ENCODE measurements around the gene KIAA1671.
"Not testable (repeated sequence)": the region's sequence is repeated elsewhere in the genome, so short reads cannot be mapped to it uniquely, and the experiment has no call there.

Gene KIAA1671

DNA sequence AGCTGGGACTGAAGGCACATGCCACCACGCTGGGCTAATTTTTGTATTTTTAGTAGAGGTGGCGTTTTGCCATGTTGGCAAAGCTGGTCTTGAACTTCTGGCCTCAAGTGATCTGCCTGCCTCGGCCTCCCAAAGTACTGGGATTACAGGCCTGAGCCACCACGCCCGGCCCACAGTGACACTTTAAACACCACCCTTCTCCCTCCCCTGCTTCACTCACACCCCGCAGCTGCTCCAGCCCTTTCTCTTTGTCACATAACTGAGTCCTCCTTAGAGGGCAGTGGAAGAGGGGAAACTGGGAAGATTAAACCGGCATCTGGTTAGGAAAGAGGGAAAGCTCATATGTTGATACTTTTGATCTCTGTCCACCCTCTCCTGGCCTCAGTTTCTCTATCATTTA is 252.0 kb downstream of the KIAA1671 start:
- H3K4me1 ChIP-seq (ENCODE audit: control insufficient read depth, low read depth, low read length); H3K4me2 ChIP-seq (ENCODE audit: low read length); H3K27ac ChIP-seq (ENCODE audit: low read depth, low read length); H3K4me3 ChIP-seq (ENCODE audit: low read length); H3K79me2 ChIP-seq (ENCODE audit: control insufficient read depth, insufficient read depth, low read length); DNase-seq; H3K9ac ChIP-seq (ENCODE audit: low read length); H2BK5ac ChIP-seq (ENCODE audit: low read length); H2BK120ac ChIP-seq (ENCODE audit: low read depth, low read length); H3K56ac ChIP-seq (ENCODE audit: low read length); H3K18ac ChIP-seq (ENCODE audit: low read length); H3K4ac ChIP-seq (ENCODE audit: low read depth, low read length); H2BK15ac ChIP-seq (replicated peaks; ENCODE audit: low read depth); H2AK5ac ChIP-seq (ENCODE audit: low read length); H4K5ac ChIP-seq (ENCODE audit: low read length); H3K27me3 ChIP-seq (ENCODE audit: insufficient read depth, low read length, poor library complexity); H3K79me1 ChIP-seq (ENCODE audit: low read length); H3K23ac ChIP-seq (ENCODE audit: low read length); H4K8ac ChIP-seq (ENCODE audit: low read depth, low read length); H3K36me3 ChIP-seq (ENCODE audit: control insufficient read depth, insufficient read depth, low read length): not testable (repeated sequence)
- no CpG with 5 or more reads among the region's 7 CpGs for WGBS (ENCODE audit: extremely low coverage, insufficient coverage, low lambda C conversion rate)

DNA sequence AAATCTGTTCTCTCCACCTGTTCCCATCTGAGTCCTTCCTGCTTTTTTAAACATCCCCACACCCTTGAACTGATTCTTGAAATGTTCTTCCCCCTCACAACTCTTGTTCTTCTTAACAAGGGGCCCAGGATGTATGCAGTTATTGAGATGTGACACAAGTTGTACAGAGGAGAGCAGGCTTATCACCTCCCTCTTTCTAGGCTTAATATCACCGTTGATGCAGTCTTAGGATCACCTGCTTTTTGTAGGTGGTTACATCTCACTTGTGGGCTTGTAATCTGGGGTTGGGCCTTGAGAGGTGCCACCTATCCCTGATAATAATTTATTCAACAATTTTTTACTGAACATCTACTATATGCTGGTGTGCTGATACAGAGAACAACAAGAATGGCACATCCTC is 253.3 kb downstream of the KIAA1671 start:
- H2BK120ac ChIP-seq (ENCODE audit: low read depth, low read length), result no peak overlapping the region
- no CpG with 5 or more reads among the region's 1 CpG for WGBS (ENCODE audit: extremely low coverage, insufficient coverage, low lambda C conversion rate)

DNA sequence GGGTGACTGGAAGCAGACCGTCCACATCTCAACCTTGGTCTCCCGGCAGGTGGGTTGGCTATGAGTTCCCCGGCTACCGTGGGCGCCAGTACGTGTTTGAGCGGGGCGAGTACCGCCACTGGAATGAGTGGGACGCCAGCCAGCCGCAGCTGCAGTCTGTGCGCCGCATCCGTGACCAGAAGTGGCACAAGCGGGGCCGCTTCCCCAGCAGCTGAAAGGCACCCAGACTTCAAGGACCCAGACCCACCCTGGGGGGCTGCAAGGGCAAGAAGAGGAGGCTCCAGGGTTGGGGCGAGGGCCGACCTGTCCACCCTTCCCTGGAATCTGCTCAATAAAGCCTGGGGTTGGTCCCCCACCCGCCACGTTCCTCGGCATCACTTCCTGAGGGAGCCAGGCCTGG is 254.5 kb downstream of the KIAA1671 start:
- H3K23ac ChIP-seq (ENCODE audit: low read length), result no peak overlapping the region
- no peak overlapping the region for H3K9ac ChIP-seq (ENCODE audit: low read length)
- H3K79me2 ChIP-seq (ENCODE audit: control insufficient read depth, insufficient read depth, low read length), result no peaks in the 10 kb centered on the region
- no peak overlapping the region for H2BK120ac ChIP-seq (ENCODE audit: low read depth, low read length)
- no peak overlapping the region for H4K5ac ChIP-seq (ENCODE audit: low read length)
- no peak overlapping the region for H3K56ac ChIP-seq (ENCODE audit: low read length)
- no CpG with 5 or more reads among the region's 21 CpGs for WGBS (ENCODE audit: extremely low coverage, insufficient coverage, low lambda C conversion rate)
- H2BK15ac ChIP-seq (replicated peaks; ENCODE audit: low read depth), result no peak overlapping the region
- H2AK5ac ChIP-seq (ENCODE audit: low read length), result no peak overlapping the region
- no peak overlapping the region for H3K4ac ChIP-seq (ENCODE audit: low read depth, low read length)
- no peak overlapping the region for H4K8ac ChIP-seq (ENCODE audit: low read depth, low read length)
- H3K4me1 ChIP-seq (ENCODE audit: control insufficient read depth, low read depth, low read length), result no peaks in the 10 kb centered on the region
- DNase-seq, result no peak
- no peak overlapping the region for H2BK5ac ChIP-seq (ENCODE audit: low read length)
- H3K18ac ChIP-seq (ENCODE audit: low read length), result no peak overlapping the region
- no peaks in the 10 kb centered on the region for H3K36me3 ChIP-seq (ENCODE audit: control insufficient read depth, insufficient read depth, low read length)
- H3K27ac ChIP-seq (ENCODE audit: low read depth, low read length), result no peak overlapping the region
- no peak overlapping the region for H3K4me2 ChIP-seq (ENCODE audit: low read length)
- H3K4me3 ChIP-seq (ENCODE audit: low read length), result no peak overlapping the region
- no peaks in the 10 kb centered on the region for H3K27me3 ChIP-seq (ENCODE audit: insufficient read depth, low read length, poor library complexity)
- no peaks in the 10 kb centered on the region for H3K79me1 ChIP-seq (ENCODE audit: low read length)

More for the DNA sequence above, 253.3 kb downstream of the KIAA1671 start:
- H3K18ac ChIP-seq (ENCODE audit: low read length), result no peak overlapping the region
- H2AK5ac ChIP-seq (ENCODE audit: low read length), result no peak overlapping the region
- no peaks in the 10 kb centered on the region for H3K79me2 ChIP-seq (ENCODE audit: control insufficient read depth, insufficient read depth, low read length)
- no peak overlapping the region for H3K4ac ChIP-seq (ENCODE audit: low read depth, low read length)
- no peaks in the 10 kb centered on the region for H3K36me3 ChIP-seq (ENCODE audit: control insufficient read depth, insufficient read depth, low read length)
- no peaks in the 10 kb centered on the region for H3K4me1 ChIP-seq (ENCODE audit: control insufficient read depth, low read depth, low read length)
- no peak overlapping the region for H3K9ac ChIP-seq (ENCODE audit: low read length)
- no peak overlapping the region for H3K27ac ChIP-seq (ENCODE audit: low read depth, low read length)
- no peak overlapping the region for H3K56ac ChIP-seq (ENCODE audit: low read length)
- no peaks in the 10 kb centered on the region for H3K27me3 ChIP-seq (ENCODE audit: insufficient read depth, low read length, poor library complexity)
- no peak overlapping the region for H4K8ac ChIP-seq (ENCODE audit: low read depth, low read length)
- H4K5ac ChIP-seq (ENCODE audit: low read length), result no peak overlapping the region
- H2BK15ac ChIP-seq (replicated peaks; ENCODE audit: low read depth), result no peak overlapping the region
- no peak overlapping the region for H3K4me2 ChIP-seq (ENCODE audit: low read length)
- H2BK5ac ChIP-seq (ENCODE audit: low read length), result no peak overlapping the region
- H3K23ac ChIP-seq (ENCODE audit: low read length), result no peak overlapping the region
- DNase-seq, result no peak
- no peak overlapping the region for H3K4me3 ChIP-seq (ENCODE audit: low read length)
- no peaks in the 10 kb centered on the region for H3K79me1 ChIP-seq (ENCODE audit: low read length)

- Histone ChIP-seq H3K4me2 (ENCODE audit: low read length) (no peak overlapping the region), H3K9ac (ENCODE audit: low read length) (no peak overlapping the region), H3K36me3 (ENCODE audit: control insufficient read depth, insufficient read depth, low read length) (no peaks in the 10 kb centered on the region), H4K5ac (ENCODE audit: low read length) (no peak overlapping the region), H3K4ac (ENCODE audit: low read depth, low read length) (no peak overlapping the region), H2AK5ac (ENCODE audit: low read length) (no peak overlapping the region), H3K4me3 (ENCODE audit: low read length) (no peak overlapping the region), H3K79me1 (ENCODE audit: low read length) (no peaks in the 10 kb centered on the region), H3K27me3 (ENCODE audit: insufficient read depth, low read length, poor library complexity) (no peaks in the 10 kb centered on the region), H3K27ac (ENCODE audit: low read depth, low read length) (no peak overlapping the region), H3K4me1 (ENCODE audit: control insufficient read depth, low read depth, low read length) (no peaks in the 10 kb centered on the region), H2BK5ac (ENCODE audit: low read length) (no peak overlapping the region), H2BK15ac (replicated peaks; ENCODE audit: low read depth) (no peak overlapping the region), H3K56ac (ENCODE audit: low read length) (no peak overlapping the region), H3K23ac (ENCODE audit: low read length) (no peak overlapping the region), H3K18ac (ENCODE audit: low read length) (no peak overlapping the region), H2BK120ac (ENCODE audit: low read depth, low read length) (no peak overlapping the region), H4K8ac (ENCODE audit: low read depth, low read length) (no peak overlapping the region), H3K79me2 (ENCODE audit: control insufficient read depth, insufficient read depth, low read length) (no peaks in the 10 kb centered on the region)
- 100% methylated on average over 1 of the region's 2 CpGs for WGBS (ENCODE audit: extremely low coverage, insufficient coverage, low lambda C conversion rate)
- no peak for DNase-seq
These were observed 255.1 kb downstream of the KIAA1671 start for GRCh38 chr22:25207553-25208157.

GRCh38 chr22:25208328-25208727 is 255.8 kb downstream of the KIAA1671 start:
- no peak overlapping the region for H2BK15ac ChIP-seq (replicated peaks; ENCODE audit: low read depth)
- H4K8ac ChIP-seq (ENCODE audit: low read depth, low read length), result no peak overlapping the region
- no peak overlapping the region for H3K56ac ChIP-seq (ENCODE audit: low read length)
- H2BK5ac ChIP-seq (ENCODE audit: low read length), result no peak overlapping the region
- H3K79me1 ChIP-seq (ENCODE audit: low read length), result no peaks in the 10 kb centered on the region
- H3K9ac ChIP-seq (ENCODE audit: low read length), result no peak overlapping the region
- H3K4me3 ChIP-seq (ENCODE audit: low read length), result no peak overlapping the region
- H3K36me3 ChIP-seq (ENCODE audit: control insufficient read depth, insufficient read depth, low read length), result no peaks in the 10 kb centered on the region
- no CpG with 5 or more reads among the region's 2 CpGs for WGBS (ENCODE audit: extremely low coverage, insufficient coverage, low lambda C conversion rate)
- no peak overlapping the region for H2BK120ac ChIP-seq (ENCODE audit: low read depth, low read length)
- DNase-seq, result no peak
- no peak overlapping the region for H3K27ac ChIP-seq (ENCODE audit: low read depth, low read length)
- no peaks in the 10 kb centered on the region for H3K79me2 ChIP-seq (ENCODE audit: control insufficient read depth, insufficient read depth, low read length)
- H3K23ac ChIP-seq (ENCODE audit: low read length), result no peak overlapping the region
- H3K27me3 ChIP-seq (ENCODE audit: insufficient read depth, low read length, poor library complexity), result no peaks in the 10 kb centered on the region
- H3K4me2 ChIP-seq (ENCODE audit: low read length), result no peak overlapping the region
- H2AK5ac ChIP-seq (ENCODE audit: low read length), result no peak overlapping the region
- no peaks in the 10 kb centered on the region for H3K4me1 ChIP-seq (ENCODE audit: control insufficient read depth, low read depth, low read length)
- no peak overlapping the region for H4K5ac ChIP-seq (ENCODE audit: low read length)
- H3K4ac ChIP-seq (ENCODE audit: low read depth, low read length), result no peak overlapping the region
- no peak overlapping the region for H3K18ac ChIP-seq (ENCODE audit: low read length)

Measured in mesendoderm (in vitro differentiated cells).